HG03103 (cell line): Measurements from ENCODE around the gene KLHL40.

Source experiments
- ATAC-seq: cut with Tn5 transposase; IDR thresholded peaks from one replicate; pipeline ENCODE4 v1.9.1; 2021; ENCODE audit warnings: low read depth; ENCODE audit not compliant: unreplicated experiment

Gene KLHL40

DNA sequence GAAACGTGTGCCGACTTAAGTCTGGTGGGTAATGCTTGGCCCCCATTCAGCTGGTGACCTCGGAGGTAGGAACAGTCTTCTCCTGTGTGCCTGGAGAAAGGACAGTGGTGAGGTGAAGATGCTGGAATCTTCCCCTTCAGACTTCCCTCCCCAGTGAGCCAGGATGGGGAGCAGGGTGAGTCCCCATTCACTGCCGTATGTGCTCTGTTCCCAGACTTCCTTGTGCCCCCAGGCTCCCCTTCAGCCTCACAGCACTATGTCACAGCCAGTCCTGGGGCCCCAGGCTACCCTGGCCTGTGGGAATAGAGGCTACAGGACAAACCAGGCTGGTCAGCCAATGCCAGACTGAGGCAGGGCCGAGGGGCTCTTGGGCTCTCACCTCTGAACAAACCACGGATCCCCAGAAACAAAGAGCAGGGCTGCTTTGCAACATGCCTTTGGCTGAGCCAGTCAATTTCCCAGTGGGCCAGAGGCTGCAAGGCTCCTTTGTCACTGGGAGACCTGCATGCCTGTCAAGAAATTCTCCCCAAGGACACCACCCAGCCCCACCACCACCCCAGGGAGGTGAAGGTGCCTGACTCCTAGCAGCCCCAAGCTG, 49.0 kb downstream of the KLHL40 start:
- ATAC-seq = no peak

GRCh38 chr3:42735019-42735418, 49.7 kb downstream of the KLHL40 start:
- ATAC-seq = no peak

DNA sequence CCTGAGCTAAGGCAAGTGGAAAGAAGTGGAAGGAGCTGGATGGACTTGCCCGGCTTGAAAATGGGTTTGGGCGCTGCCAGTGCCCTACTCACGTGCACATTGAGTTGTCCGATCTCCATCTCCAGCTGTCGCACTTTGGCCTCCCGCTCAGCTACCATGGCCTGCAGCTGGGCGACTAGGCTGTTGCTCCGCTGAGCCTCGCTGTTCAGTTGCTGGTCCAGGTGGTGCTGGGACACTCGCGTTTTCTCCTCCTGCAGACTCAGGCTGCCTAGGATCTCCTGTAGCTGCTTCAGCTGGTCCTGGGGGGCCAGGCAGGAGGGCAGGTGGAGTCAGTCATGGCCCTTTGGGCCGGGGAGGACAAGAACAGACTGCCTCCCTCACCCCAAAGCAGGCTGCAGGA, 50.3 kb downstream of the KLHL40 start:
- no peak for ATAC-seq

DNA sequence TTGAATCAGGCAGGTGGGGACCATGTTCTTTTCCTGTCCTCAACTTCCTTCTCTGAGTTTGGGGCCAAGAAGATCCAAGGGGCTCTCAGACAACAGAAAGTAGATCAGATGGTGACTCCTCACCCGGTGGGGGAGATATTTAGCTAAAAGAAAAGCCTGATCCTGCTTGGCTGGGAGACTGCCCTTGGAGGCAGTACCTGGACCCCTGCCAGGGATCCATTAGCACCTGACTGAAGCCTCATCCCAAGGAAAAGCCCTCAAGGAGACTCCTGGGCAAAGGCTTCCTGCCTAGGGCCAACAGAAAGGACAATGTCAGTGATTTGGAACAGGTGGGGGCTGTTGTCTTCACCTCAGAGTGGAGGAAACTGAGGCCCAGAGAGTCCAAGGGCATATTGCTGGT, 50.7 kb downstream of the KLHL40 start:
- no peak for ATAC-seq

DNA sequence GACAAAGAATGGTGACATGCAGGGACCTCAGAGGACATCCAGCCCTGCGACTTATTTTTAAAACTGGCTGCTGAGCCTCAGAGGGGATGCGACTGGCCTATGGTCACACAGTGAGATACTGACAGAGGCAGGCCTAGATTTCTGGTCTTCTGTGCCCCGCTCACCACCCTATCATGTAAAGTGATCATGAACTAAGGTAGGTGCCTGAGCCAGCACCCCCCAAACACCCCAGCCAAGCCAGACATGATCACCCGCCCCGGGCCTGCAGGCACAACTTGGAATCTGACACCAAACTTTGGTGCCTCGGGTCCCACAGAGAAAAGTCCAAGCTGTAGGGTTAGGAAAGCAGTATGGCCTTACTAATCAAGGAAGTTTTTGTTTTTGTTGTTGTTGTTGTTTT, 51.2 kb downstream of the KLHL40 start:
- ATAC-seq = no peak

- ATAC-seq = no peak
Measured at GRCh38 chr3:42739401-42740158, 54.2 kb downstream of the KLHL40 start.

- no peak for ATAC-seq
Measured at GRCh38 chr3:42741796-42742195, 56.5 kb downstream of the KLHL40 start.
